HG03045 (cell line): ENCODE results near the gene LRP1B.
"Not testable (repeated sequence)": the region's sequence is repeated elsewhere in the genome, so short reads cannot be mapped to it uniquely, and the experiment has no call there.

ENCODE experiments used
- ATAC-seq: cut with Tn5 transposase; IDR thresholded peaks from one replicate; pipeline ENCODE4 v1.9.1; 2021; ENCODE audit warnings: mild to moderate bottlenecking, moderate library complexity; ENCODE audit not compliant: unreplicated experiment

LRP1B gene

DNA sequence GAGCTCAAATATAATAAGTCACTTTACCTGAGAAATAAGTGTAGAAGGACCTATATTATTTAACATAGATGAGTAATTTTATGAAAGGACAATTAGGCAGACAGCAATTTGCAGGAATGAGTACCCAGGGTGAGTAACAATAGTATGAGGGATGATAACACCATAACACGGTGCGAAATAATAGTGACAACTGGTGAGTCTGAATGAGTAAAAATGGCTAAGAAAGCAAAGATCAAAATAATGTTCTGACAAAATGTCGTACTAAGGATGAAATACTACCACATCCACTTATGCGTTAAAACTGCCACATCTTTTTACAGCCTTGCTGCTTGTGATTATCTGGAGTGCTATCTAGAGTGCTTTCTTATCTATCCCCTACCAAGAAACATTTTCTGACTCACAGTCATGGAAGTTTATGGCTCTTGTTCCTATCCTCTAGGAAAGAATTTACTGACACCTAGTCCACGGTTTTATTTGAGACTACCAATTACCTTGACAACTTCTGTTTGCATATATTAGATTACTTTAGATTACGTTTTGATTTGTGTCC lies 929.7 kb downstream of the LRP1B start:
- ATAC-seq = no peak

DNA sequence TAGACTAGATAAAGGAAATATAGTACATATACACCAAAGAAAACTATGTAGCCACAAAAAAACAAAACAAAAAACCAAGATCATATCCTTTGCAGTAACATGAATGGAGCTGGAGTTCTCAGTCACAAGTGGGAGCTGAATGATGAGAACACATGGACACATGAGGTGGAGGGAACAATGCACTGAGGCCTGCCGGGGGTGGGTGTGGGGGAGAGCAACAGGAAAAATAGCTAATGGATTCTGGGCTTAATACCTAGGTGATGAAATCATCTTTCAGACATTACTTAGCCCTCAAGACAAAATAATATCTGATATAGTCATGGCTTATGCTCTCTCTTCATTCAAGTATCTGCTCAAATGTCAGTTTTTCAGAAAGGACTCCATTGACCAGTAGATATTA lies 930.6 kb downstream of the LRP1B start:
- no peak for ATAC-seq

DNA sequence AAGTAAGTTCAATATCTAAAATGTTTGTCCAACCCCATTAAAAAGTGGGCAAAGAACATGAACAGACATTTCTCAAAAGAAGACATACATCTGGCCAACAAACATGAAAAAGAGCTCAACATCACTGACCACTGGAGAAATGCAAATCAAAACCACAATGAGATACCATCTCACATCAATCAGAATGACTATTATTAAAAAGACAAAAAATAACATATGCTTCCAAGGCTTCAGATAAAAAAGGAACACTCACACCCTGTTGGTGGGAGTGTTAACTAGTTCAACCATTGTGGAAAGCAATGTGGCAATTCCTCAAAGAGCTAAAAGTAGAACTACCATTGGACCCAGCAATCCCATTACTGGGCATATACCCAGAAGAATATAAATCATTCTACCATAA lies 931.1 kb downstream of the LRP1B start:
- no peak for ATAC-seq

DNA sequence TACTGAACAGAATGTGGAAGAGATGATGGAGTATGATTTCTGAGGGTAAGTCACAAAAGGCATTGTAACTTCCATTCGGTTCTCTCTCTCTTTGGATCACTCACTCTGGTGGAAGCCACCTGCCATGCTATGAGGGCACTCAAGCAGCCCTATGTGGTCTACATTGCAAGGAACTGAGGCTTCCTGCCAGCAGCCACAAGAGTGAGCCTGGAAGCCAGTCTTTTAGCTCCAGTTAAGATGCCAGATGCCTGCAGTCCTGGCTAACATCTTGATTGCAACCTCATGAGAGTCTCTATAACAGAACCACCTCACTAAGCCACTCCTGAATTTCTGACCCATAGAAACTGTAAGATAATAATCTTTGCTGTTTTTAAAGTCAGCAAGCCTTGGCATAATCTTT lies 935.7 kb downstream of the LRP1B start:
- no peak for ATAC-seq

DNA sequence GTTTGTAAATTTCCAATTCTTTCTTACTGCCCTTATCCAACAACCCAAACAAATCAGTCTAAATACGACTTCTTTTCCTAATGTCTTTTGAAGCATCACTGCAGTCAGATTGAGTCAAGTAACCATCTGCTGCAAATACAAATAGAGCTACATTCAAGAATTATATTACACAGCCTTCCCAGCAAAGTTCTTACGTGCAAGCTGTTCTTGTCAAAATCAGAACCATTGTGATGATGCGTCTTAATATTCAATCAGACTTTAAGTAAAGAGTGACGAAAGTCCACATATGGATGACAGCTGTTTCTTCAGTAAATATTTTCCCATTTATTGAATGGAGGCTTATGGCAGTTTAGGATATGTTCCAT lies 943.8 kb downstream of the LRP1B start:
- ATAC-seq = no peak

DNA sequence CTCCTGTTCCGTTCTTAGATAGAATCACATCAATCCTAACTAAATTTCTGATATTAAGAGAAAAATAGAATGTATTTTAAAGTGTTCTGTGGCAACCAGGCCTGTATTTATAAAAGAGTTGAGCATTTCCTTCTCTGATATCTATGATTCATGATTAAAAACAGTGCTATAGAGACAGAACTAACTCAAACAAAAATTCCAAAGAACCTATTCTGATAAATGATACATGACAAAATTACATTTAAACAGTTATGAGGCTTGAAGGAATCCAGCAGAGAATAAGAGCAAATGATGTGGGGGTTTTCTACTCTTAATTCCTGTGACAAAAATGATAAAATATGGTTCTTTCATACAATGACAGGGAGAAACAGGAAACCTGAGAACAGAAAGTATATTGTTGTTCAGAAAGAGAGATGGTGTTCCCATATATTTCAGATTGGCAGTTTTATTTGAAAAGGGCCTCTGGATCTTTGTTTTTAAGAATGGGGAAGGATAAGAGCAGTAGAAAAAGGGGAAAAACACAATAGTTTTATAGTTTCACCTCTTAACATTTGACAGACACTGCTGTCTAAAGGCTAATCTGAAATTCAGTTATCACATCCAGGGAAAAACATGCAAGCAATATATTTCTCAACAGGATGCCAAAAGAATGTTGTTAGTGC lies 944.3 kb downstream of the LRP1B start:
- ATAC-seq = no peak

DNA sequence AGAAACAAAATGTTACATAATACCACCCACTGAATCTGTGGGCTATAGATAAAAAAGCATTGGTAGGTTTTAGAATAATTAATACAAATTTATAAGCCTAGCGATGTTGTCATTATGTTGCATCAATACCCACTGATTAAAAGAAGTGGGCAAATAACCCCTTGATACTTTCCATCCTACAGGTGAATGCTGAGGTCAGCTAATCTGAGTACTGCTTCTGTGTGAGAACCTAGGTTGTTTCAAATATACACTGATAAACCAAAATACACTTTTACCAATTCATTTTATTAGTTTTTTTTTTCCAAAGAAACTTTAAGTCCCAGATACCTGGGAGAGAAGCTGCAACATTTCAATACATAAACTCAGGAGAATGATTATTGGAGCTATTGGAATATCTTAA lies 948.6 kb downstream of the LRP1B start:
- ATAC-seq = no peak

DNA sequence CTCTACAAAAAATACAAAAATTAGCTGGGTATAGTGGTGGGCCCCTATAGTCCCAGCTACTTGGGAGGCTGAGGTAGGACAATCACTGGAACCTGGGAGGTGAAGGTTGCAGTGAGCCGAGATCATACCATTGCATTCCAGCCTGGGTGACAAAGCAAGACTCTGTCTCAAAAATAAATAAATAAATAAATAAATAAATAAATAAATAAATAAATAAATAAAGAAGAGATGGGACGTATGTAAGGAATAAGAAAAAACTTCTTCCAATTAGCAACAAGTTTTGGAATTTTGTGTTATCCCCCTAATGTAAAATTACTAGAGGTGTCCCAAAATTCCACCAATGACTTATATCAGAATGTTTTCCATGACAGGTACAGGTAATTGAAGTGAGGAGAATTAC lies 961.7 kb downstream of the LRP1B start:
- ATAC-seq = not testable (repeated sequence)

DNA sequence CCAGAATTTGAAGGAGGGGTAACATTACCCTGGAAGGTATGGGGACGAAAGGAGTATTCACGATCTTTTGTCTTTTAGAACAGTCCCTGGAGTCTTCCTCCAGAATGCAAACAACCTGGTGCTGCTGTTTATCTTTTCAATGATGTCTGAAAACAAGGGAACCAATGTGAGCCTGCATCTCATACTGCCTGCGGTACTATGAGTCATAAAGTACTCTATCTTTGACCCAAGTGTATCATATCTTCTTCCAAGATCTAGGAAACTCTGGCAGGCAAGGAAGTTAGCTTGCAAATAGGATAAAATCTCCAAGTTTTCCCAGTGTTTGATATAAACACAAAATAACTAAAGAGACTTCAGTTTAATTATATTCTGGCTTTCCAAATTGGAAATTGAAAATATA lies 968.5 kb downstream of the LRP1B start:
- no peak for ATAC-seq

DNA sequence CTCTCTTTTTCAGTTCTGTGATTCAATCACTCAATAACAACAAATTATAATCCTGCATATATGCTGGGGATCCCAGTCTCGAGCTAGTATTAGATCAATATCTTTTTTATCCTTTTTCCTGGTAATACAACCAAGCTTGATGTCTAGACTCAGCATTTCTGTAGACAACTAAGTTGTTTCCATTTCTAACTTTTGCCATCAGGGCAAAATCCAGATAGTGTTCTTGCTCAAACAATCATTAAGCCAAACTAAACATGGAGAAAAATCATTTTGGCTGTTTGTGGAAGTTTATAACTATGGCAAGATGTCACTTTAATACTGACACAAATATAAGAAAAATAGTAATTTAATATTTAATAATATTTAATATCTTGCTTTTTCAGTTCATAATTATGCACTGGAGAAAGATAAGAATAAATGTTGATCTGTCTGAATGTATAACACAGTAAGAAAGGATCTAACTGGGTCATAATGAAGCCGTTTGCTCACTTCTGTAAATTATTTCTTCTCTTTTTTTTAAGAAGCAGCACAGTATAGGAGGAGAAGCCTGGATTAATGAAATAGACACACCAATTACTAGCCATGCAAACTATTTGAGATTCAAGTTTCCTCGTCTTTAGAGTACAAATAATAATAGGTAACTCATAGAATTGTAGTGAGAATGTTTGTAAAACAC lies 979.1 kb downstream of the LRP1B start:
- ATAC-seq = no peak

DNA sequence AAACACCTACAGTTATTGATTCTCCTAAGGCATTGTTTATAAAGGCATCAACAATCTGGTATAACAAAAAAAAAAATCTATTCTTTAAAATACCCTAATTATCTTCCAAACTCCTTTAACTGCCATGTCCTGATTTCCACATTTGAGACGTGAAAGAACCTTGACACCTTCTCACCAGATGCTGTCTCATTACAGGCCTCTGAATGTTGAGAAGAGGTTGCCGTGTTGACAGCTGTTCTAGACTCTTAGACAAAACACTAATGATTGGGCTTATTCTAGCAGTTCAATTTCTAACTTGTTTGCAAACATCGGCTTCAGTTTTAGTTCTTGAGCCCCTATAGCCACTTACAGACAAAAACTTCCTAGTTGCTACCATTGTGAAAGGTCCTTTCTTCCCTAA lies 988.8 kb downstream of the LRP1B start:
- ATAC-seq = no peak

DNA sequence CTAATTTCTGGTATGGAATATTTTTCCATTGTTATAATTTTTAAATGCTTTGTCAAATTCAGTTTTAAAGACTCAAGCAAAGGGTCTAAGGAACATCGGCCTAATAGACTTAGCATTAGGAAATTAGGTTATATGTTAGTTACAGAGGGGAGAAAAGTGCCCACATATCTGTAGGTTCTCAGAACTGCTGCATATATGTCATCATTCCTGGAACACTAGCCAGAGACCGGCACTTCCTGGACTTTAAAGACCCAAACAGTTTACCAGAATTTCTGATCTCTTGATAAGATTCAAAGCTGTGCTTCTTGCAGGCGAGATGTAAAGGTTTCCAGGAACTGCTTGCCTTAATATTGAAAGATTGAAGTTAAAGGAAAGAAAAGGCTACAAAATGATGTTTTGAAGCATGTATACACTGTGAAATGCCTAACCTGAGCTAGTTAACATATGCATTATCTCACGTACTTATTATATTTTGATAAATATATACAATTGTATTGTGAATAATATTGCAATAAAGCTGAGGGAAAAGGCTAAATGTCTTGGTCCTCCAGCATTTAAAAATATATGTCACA lies 993.6 kb downstream of the LRP1B start:
- no peak for ATAC-seq

DNA sequence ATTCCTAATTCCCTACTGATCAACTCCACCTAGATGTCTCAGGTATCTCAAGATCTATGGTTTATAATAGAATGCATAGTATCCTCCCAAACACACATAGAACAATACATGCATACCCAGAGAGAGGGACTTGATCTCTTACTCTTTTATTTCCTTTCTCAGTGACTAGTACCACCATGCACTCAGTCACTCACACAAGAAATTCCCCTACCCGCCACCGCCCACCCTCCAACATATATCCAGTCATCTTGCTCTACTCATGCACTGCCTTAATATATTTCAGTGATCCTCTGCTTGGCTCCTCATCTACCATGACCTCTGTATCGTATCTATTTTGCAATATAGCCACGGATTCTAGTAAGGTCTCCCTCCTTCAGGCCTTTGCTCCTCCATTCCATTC lies 996.9 kb downstream of the LRP1B start:
- no peak for ATAC-seq

DNA sequence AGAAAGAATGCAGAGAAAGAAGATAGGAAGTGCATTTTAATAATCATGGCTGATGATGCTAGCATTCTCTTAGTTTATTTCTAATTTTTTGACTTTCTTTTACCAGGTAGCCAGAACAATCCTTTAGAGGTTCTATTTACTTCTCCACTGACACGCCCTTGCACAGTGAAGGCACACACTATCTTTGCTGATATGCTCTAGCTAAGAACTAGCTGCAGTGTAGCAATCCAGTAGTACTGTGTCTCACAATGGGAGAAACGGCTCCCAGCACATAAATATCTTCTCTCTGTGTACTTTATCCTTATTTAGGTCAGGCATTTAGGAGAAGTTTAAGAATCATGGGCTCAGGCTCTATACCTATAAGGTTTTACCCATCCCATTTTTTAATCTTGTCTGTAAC lies 1005.4 kb downstream of the LRP1B start:
- ATAC-seq = no peak

DNA sequence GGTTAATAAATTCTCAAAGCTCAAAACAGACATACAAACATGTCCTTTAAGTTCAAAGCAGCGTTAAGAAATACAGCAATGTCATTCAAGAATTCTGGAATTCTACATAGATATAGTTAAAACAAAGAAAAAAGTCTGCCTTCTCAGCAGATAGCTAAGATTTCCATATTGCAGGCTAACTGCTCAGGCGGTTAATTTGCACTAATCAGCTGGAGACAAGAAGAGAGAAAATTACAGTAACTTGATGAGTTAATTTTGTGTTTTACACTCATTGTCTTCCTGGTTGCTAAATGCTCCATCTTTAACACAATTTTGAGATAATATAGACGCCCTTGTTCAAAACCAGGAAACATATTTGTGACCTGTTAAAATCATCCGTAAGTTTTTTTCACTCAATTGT lies 1012.0 kb downstream of the LRP1B start:
- no peak for ATAC-seq

DNA sequence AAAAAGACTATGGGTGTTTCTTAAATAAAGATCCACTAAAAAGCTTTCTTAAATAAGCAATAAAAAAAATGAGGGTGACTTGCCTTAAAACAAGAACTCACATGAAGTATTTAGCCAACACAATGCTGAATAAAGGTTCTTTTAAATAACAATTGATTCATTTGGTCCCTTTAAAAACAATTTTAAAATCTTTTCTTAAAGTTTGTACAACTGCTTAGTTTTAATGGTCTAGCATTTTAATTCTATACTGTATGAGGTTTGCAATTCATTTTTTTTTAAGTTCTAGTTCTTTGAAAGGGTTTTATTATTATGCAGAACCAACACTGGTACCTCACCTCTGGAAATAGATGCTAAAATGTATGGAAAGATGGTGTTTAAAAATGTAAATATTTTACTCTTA lies 1017.5 kb downstream of the LRP1B start:
- no peak for ATAC-seq

DNA sequence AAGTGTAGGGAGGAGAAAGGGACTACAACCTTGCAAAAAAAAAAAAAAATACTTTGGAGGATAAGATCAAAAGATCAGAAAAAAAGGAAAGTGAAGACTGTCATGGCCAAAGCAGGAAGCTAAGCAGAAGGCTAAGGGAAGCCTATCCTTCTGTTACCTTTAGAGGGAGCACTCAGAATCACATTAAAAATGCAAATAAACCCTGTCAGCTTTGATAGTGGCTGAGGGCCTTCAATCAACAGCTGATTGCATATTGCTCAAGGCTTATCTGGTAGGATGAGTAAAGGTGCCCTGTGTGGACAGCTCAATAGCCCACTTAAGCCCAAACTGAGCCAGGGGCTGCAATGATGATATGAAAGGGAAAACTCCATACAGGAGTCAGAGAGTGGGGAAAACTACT lies 1021.2 kb downstream of the LRP1B start:
- ATAC-seq = no peak

DNA sequence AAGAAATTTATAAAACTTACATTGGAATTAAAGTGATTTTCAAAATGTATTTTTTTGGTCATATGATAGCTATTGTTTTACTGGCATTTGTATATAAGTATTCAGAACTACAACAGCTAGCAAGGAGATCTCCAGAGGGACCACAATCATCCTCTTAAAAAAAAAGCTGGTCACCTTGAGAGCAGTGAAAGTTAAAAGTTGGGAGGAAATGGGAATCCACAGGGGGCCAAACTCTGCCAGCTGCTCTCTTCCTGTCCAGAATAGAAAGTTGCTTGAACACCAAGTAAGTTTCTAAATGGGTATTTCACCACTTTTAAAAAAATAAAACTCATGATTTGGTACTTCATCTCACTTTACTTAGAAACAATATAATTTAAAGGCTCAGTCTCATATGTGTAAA lies 1025.1 kb downstream of the LRP1B start:
- ATAC-seq = no peak

DNA sequence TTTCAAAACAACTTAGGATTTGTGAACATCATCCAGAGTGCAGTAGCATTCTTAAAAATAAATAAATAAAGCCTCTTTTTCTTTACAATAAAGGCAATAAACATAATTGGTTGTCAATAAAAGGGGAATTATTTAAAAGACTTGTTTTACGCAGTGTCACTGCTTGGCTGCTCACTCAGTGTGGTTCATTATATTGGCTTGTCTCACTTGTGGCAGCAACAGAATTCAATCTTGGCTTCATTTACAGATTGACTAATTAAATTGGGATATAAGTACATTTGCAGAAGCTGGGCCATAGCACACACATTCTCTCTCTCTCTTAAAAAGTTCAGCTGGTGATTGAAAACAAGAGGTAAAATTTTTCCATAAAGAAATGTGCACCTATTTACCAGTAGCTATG lies 1027.6 kb downstream of the LRP1B start:
- no peak for ATAC-seq

DNA sequence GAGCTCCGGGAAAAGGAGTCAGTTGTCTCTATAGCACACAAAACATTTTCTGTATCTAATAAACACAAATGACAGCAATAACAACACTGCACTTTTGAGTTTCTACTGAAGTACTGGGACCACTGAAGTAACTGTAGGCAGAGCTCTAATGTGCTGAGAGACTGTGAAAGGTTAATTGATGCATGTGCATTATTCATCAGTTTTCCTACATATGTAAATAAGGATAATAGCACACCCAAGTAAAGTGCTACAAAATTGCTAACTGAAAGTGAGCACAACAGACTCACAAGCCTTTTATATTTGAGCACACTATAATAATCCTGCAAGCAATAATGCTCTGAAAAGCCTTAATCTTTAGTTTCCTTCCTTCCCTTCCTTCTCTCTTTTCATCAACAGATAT lies 1051.6 kb downstream of the LRP1B start:
- ATAC-seq = no peak

DNA sequence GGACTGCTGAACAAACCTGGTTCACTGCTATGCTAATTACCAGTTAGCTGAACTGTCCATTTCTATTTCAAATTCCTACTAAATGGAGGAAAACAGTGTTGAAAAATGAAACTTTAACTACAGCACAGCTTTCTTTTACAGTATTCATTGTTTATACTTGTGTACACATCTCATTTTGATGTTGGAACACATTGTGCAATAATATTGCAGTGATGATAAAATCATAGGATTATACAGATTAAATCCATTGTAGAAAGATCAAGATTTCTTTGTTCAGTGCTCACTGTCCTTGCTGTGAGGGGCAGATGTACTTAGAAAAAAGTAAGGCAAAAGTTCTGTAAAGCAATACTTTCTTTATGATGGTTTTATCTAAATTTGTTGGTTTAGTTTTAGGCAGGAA lies 1055.1 kb downstream of the LRP1B start:
- no peak for ATAC-seq

DNA sequence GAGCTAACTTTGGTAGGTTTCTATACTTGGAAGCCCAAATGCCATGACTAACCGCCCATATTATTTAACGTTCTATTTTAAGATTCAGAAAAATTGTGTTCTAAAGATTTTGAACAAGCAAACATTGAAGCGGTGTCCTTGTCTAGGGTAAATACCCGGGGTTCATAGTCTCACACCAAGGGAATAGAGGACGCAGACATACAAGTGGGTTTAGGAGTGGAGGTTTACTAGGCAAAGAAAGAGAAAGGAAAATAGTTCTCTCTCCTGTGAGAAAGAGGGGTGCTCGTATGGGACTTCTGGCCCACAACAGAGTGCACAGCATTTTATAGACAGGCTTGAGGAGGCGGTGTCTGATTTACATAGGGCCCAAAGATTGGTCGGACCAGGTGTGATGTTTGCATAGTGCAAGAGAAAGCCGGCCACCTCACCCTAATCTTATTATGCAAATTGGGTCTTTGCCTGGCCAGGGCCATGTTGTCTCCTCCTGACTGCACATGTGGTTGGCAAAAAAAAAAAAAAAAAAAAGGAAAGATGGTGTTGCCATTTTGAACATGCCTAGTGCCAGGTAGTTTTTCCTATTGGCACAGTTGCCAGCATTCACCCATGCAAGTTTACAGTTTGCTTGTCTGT lies 1062.6 kb downstream of the LRP1B start:
- no peak for ATAC-seq
